Kidney (tissue), 14 donors: ENCODE results near the gene SPEN. TPM values are rescaled to one million over a fixed set of nuclear protein-coding genes. Genes with fewer than 3 reads are reported as not detected.

Source experiments
- DNase-seq, 5 donors: peaks; one replicate each; pipeline ENCODE4 v3.0.0-alpha.2; 2013 to 2020
- FAIRE-seq: peaks from 2 replicates; lab custom pipeline; 2012; peaks lifted over from hg19 to GRCh38; lab: Jason Lieb, UNC
- H3K27ac ChIP-seq, 2 donors: one replicate each; pipeline ENCODE4 v1.7.0; 2013; ENCODE audit warnings: low read depth in 2 of 2, low read length in 2 of 2, inconsistent platforms in 1 of 2
- H3K27me3 ChIP-seq: one replicate; pipeline ENCODE4 v1.7.1; 2013; ENCODE audit warnings: low read length, inconsistent platforms; ENCODE audit not compliant: control insufficient read depth, insufficient read depth
- H3K36me3 ChIP-seq, 3 donors: one replicate each; pipeline versions ENCODE4 v1.7.0 to v1.7.1; 2013; ENCODE audit warnings: low read length in 3 of 3, control low read depth in 1 of 3, inconsistent platforms in 1 of 3; ENCODE audit not compliant: insufficient read depth in 3 of 3, control insufficient read depth in 2 of 3
- H3K4me1 ChIP-seq, 3 donors: one replicate each; pipeline versions ENCODE4 v1.7.0 to v1.7.1; 2013; ENCODE audit warnings: low read length in 3 of 3, inconsistent platforms in 1 of 3, low read depth in 1 of 3; ENCODE audit not compliant: control insufficient read depth in 2 of 3, insufficient read depth in 2 of 3
- H3K4me3 ChIP-seq, 3 donors: one replicate each; pipeline versions ENCODE4 v1.7.0 to v1.8.1; 2013; ENCODE audit warnings: low read length in 3 of 3, control low read depth in 1 of 3, inconsistent platforms in 1 of 3
- H3K9ac ChIP-seq, 3 donors: one replicate each; pipeline versions ENCODE4 v1.7.0 to v1.7.1; 2013; ENCODE audit warnings: low read length in 3 of 3, control low read depth in 1 of 3, inconsistent platforms in 1 of 3
- H3K9me3 ChIP-seq, 3 donors: one replicate each; pipeline versions ENCODE4 v1.7.0 to v1.7.1; 2013; ENCODE audit warnings: low read length in 3 of 3, control low read depth in 1 of 3, inconsistent platforms in 1 of 3; ENCODE audit not compliant: control insufficient read depth in 2 of 3, insufficient read depth in 1 of 3
- CTCF ChIP-seq: IDR thresholded peaks from 3 replicates; pipeline ENCODE4 v1.5.1; 2012; ENCODE audit warnings: mild to moderate bottlenecking, moderate library complexity, borderline replicate concordance; ENCODE audit not compliant: insufficient read depth; ENCODE audit errors: extremely low read depth
- intact Hi-C: fragments of 100-400 bp; cut with DNase I; formaldehyde crosslinking; loops from one replicate; pipeline ENCODE4 v1.11.1; 2022
- polyA plus RNA-seq: library from polyadenylated mRNA; stranded (reverse); fragments of 350-450 nt; fragmentation: Illumina TruSeq; extraction: RNeasy Lipid Tissue Mini Kit (QIAGEN cat#74804); gene quantifications from one replicate; pipeline ENCODE4 v1.2.3, GENCODE V29; 2014; ENCODE audit warnings: low read depth, low replicate concordance; ENCODE audit not compliant: insufficient read depth
- total RNA-seq: library from RNA; stranded (reverse); fragmentation: NEBNext Ultra II Directional; extraction: Animal tissue kit (Norgen Biotek cat#: 25700); gene quantifications from one replicate; pipeline ENCODE4 v1.2.1, GENCODE V29; 2021
- donor health status: control.
- donor health status: control.
- donor health status: control.
- donor health status: control.
- donor health status: control.
- donor health status: DM: yes; HTN: yes; CAD: no.
- donor health status: Normal renal cell carcinoma (clear cell type).

Gene SPEN
- total and polyA plus RNA-seq, 2 donors from 2014 or later: 9.4 to 70.7 TPM

- Histone ChIP-seq H3K4me1 (peaks cover 0 to 40% (median 14%) of the 10 kb centered on the region in 3 donors), H3K4me3 (no peak overlapping the region), H3K9me3 (no peaks in the 10 kb centered on the region), H3K36me3 (peaks cover 2 to 30% (median 13%) of the 10 kb centered on the region in 3 donors), H3K27me3 (no peaks in the 10 kb centered on the region), H3K9ac (no peak overlapping the region), H3K27ac (peak overlapping the region; percentile 45 to 90)
- DNase-seq (peak in 1 of 5 donors; percentile 78), FAIRE-seq (no peak)
- TF ChIP-seq CTCF: no peak
- intact Hi-C loops: no loop called here
Measured at GRCh38 chr1:15948091-15948591, 100.6 kb downstream of the SPEN start.

DNA sequence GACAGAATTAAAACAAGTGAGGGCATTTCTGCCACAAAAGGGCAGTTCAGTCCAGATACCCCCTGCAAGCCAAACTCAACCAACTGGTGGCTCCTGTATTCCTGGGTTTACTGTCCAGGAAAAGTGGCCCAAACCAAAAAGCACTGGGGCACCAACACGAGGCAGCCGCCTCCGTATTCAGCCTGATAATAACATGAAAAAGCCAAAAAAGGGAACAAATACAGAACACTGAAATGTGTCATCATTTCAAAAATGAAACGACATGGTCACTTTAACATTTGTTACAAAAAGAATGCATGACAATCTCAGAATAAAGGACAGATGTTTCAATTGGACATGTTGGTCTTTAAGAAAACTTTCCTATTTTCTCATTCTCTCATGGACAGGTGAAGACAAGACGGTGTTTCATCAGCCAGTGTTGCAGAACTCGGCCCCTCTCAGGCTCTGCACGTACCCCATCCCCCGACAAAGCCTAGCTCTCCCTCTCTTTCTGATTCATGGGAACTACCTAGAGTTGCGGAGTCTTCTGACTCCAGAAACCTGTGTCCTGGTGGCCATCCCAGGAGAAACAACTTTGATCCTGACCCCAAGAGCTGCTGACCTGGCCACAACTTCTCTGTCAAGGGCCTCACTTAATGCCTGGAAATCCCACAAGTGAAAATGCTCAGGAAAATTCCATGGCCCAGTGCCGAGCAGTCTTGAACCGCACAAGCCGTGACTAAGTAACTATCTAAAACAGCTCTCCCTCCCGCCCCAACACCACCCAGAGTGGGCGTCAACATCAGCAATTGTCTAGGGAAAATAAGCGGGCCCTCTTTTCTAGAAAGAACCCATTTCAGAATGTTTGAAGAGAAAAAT is 101.3 kb downstream of the SPEN start:
- H3K36me3 ChIP-seq: peaks cover 2 to 30% (median 12%) of the 10 kb centered on the region in 3 donors
- FAIRE-seq (no peak), DNase-seq (peak in 1 of 5 donors; percentile 91)
- no peak overlapping the region for H3K4me3 ChIP-seq
- H3K9ac ChIP-seq: peak overlapping the region in 1 of 3 donors; percentile 56
- peaks cover 0 to 45% (median 17%) of the 10 kb centered on the region in 3 donors for H3K4me1 ChIP-seq
- no peaks in the 10 kb centered on the region for H3K27me3 ChIP-seq
- intact Hi-C loops: no loop called here
- TF ChIP-seq CTCF: no peak
- H3K27ac ChIP-seq: peak overlapping the region; percentile 86 to 90
- H3K9me3 ChIP-seq: no peaks in the 10 kb centered on the region

GRCh38 chr1:15949453-15950245 is 102.1 kb downstream of the SPEN start:
- FAIRE-seq: no peak
- Histone ChIP-seq H3K9ac (peak overlapping the region in 1 of 3 donors; percentile 56), H3K27me3 (no peaks in the 10 kb centered on the region), H3K9me3 (no peaks in the 10 kb centered on the region), H3K27ac (peak overlapping the region; percentile 86 to 90), H3K4me3 (no peak overlapping the region), H3K36me3 (peaks cover 2 to 27% (median 12%) of the 10 kb centered on the region in 3 donors), H3K4me1 (peaks cover 0 to 49% (median 22%) of the 10 kb centered on the region in 3 donors)
- peak; percentile 66 to 98 (median 84) for DNase-seq
- no peak for TF ChIP-seq CTCF
- intact Hi-C loops: no loop called here
